ENCODE measurements around the gene CREM.

DNA sequence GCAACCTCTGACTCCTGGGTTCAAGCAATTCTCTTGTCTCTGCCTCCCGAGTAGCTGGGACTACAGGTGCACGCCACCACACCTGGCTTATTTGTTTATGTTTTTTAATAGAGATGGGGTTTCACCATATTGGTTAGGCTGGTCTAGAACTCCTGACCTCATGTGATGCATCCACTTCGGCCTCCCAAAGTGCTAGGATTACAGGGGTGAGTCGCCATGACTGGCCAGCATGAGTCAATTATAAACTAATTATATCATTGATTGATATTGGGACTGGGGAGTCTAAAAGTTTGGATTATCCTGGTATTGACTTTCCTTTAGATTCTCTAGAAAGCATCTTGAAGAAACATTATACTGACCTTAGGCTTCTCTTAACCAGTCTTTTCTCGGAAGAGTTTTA lies 135.8 kb downstream of the CREM start:
- TF ChIP-seq POLR2AphosphoS5 (IDR thresholded peaks at IDR 0.05; ENCODE audit: low read depth, low read length) (no peak), TAF1 (IDR thresholded peaks at IDR 0.05; ENCODE audit: borderline replicate concordance, low read depth, low read length) (no peak), POLR2A (IDR thresholded peaks at IDR 0.05; ENCODE audit: low read depth, low read length) (no peak)

All from GM12892 (cell line).